Motor neuron (in vitro differentiated cells): Measurements from ENCODE around the gene MOCOS. TPM values are rescaled to one million over a fixed set of nuclear protein-coding genes. Genes with fewer than 3 reads are reported as not detected.
A peak's percentile ranks its signal among the peaks of the same experiment; 100 is the strongest.

Source experiments
- ATAC-seq, 8 experiments: fragments of 200-7000 bp; cut with Tn5 transposase; replicated peaks in 6 of 8; 2 replicates each; pipeline ENCODE4 v1.8.0; 2021; ENCODE audit warnings: mild to moderate bottlenecking in 8 of 8, moderate library complexity in 8 of 8
- H3K27ac ChIP-seq, 2 donors: fragments of 250-450 bp; sonication (Bioruptor Pico); 2 replicates each; pipeline ENCODE4 v1.9.0; 2021; ENCODE audit warnings: antibody characterized with exemption in 2 of 2, mild to moderate bottlenecking in 2 of 2, moderate library complexity in 1 of 2
- H3K4me1 ChIP-seq, 2 donors: fragments of 250-450 bp; sonication (Bioruptor Pico); replicated peaks in 1 of 2; 2 replicates each; pipeline ENCODE4 v1.6.1; 2021; ENCODE audit warnings: antibody characterized with exemption in 2 of 2, mild to moderate bottlenecking in 2 of 2, moderate library complexity in 1 of 2
- H3K4me3 ChIP-seq, 5 donors: fragments of 250-450 bp; sonication (Bioruptor Pico); 2 replicates each; pipeline ENCODE4 v1.9.0; 2021; ENCODE audit warnings: antibody characterized with exemption in 5 of 5, mild to moderate bottlenecking in 5 of 5, moderate library complexity in 4 of 5
- WGBS, 10 experiments: fragments of 450-650 bp; shearing (Covaris generic); methylation state at CpG; one replicate each; pipeline ENCODE4 v1.0.0; 2022; 5-methylcytosine and 5-hydroxymethylcytosine counted together
- in situ Hi-C, 9 experiments: fragments of 400-800 bp; cut with MboI; loops; one replicate each; pipeline ENCODE4 v1.15.0; 2021; ENCODE audit warnings: low sequenced_read_pairs in 9 of 9, low pct_unique_long_range_greater_than_20kb in 2 of 9; ENCODE audit not compliant: unreplicated experiment in 9 of 9
- total RNA-seq, 8 experiments: library from RNA; unstranded; fragments of 300-600 nt; gene quantifications; 2 replicates each; pipeline versions ENCODE4 v1.2.3 to v1.2.4, GENCODE V29; 2022

MOCOS gene
- total RNA-seq, 8 experiments from 2014 or later, result 0.43 to 15.1 (median 1.3) TPM

DNA sequence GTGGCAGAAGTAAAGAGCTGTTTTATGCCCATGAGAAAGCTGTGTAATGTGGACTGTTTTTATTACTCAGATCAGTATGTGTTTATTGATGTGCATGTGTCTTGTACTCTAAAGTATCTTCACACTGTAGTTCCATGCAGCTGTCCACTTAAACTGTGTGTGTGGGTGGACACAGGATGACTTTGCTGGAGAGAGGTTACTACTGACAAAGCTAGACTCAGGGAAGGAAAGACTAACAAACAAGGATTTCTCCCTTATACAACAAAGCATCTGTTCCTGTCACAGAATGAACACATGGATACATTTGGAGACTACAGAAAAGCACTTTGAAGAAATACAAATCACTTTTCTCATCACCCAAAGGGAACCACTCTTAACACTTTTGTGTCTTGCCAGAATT lies 120.2 kb downstream of the MOCOS start:
- no peak overlapping the region for H3K27ac ChIP-seq
- no peak overlapping the region for H3K4me3 ChIP-seq
- no peak for ATAC-seq
- peaks cover 12 to 23% of the 10 kb centered on the region in 2 donors for H3K4me1 ChIP-seq
- in situ Hi-C loops, result loop anchor here in 1 of 9 experiments (25.0 kb wide), 2 partner anchors 255 to 355 kb away; no protein-coding TSS in a partner anchor

DNA sequence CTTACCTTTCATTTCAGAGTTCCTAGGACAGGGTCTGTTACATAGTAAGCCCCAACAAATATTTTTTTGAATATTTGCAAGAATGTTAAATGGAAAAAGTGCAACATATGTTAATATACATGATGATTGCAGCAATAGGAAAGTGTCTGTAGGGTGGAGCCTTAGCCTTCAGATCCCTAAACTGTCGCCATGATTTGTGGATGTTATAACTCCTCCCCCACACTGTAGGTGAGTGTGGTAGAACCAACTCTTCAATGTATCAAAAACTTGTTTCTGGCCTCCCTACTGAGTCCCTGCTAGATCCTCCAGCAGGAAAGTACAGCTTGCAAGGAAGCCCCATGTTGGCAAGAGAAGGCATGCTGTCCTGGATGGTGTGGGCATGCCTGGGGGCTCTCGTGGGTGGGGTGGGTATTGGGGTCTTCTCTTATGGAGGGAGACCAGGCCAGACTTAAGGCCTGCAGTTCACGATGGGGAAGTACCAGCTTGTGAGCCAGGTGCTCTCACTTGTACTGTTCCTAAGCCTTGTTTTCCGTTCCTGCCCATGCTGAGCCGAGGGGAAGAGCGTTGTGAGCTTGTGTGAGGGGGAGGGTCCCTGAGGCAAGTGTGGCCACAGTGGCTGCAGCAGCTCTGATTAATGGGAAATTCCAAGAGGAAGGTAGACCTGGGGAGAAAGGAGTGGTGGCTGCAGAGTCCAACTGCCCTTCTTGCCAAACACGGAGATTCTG lies 121.6 kb downstream of the MOCOS start:
- peaks cover 0 to 12% of the 10 kb centered on the region in 2 donors for H3K4me1 ChIP-seq
- in situ Hi-C loops, result loop anchor here in 1 of 9 experiments (25.0 kb wide), 2 partner anchors 253 to 353 kb away; no protein-coding TSS in a partner anchor
- ATAC-seq, result peak in 1 of 8 experiments; percentile 22
- no peak overlapping the region for H3K4me3 ChIP-seq
- H3K27ac ChIP-seq, result no peak overlapping the region
- 59 to 84% (median 77%) methylated on average over 1 to 6 of the region's 7 CpGs; no CpG with 5 or more reads in 6 of the 10 experiments for WGBS, 10 experiments

DNA sequence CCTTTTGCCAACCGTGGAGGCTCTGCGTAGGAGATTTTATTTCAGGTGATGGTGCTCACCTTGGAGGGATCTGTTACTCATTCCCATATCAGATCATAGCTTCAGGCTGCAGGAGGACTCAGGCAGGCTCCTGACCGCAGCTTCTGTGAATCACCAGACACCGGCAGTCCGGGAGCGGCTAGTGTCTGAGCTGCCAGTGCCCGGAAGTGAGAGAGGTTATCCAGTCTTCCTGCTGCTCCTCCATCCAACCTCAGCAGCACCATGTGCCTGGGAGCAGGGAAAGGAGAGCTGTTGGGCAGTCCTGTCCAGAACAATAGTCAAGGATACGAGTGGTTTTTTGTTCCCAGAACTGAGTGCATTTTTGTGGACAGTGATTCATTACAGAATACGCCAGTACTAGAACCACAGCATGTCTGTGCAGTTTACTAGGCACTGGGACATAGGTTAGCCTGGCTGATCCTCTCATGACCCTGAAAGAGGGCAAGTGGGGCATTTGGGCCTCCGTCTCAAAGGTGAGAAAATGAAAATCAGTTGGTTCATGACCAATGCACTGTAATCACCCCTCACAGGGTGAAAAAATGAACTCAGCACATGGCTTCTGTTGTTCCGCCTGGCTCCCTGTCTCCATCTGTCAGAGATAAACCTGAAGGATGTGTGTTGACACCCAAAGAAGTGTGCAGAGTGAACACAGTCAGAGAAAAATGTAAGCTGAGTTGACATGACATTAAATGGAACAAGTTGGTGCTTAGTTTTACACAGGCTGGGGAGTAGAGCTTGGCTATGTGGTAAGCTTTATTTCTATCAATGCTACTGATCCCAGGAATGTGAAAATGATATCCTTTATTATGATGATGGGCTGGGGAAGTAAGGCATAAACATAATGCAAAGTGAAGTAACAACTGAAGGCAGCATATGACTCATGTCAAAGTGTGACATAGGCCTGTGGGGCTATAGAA lies 122.4 kb downstream of the MOCOS start:
- H3K4me1 ChIP-seq, result peaks cover 0 to 12% of the 10 kb centered on the region in 2 donors
- H3K4me3 ChIP-seq, result no peak overlapping the region
- in situ Hi-C loops, result loop anchor here in 1 of 9 experiments (25.0 kb wide), 2 partner anchors 253 to 353 kb away; no protein-coding TSS in a partner anchor
- no peak overlapping the region for H3K27ac ChIP-seq
- ATAC-seq, result peak; percentile 46 to 90 (median 75)
- 23 to 100% (median 67%) methylated on average over 1 to 5 of the region's 11 CpGs; no CpG with 5 or more reads in 1 of the 10 experiments for WGBS, 10 experiments

DNA sequence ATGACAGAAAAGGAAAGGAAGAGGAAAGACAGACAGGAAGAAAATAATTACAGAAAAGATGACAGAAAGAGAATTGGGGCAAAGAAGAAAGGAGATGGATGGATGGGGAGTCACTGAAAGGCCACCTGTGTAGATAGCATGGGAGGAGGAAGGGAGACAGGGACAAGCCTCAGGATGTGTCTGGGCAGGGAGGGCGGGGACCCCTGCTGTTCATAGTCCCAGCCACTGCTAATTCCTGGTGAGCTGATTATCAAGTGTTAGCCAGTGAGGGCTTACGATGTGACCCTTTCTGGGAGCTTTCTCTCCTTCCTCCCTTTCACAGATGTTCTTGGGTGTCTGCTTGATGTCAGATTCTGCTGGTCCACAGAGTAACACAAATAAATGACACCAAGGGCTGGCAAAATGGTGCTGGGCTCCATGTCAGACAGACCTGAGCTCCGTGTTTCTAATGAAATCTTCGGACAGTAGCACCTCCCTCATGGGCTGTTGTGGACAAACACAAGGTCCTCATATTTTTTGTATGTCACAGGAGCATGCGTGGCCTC lies 123.8 kb downstream of the MOCOS start:
- in situ Hi-C loops, result loop anchor here in 1 of 9 experiments (25.0 kb wide), 2 partner anchors 251 to 351 kb away; no protein-coding TSS in a partner anchor
- H3K4me1 ChIP-seq, result peaks cover 0 to 12% of the 10 kb centered on the region in 2 donors
- no peak overlapping the region for H3K4me3 ChIP-seq
- no peak overlapping the region for H3K27ac ChIP-seq
- ATAC-seq, result no peak
- 50 to 94% (median 91%) methylated on average over 1 to 5 of the region's 5 CpGs; no CpG with 5 or more reads in 2 of the 10 experiments for whole genome bisulfite sequencing, 10 experiments

DNA sequence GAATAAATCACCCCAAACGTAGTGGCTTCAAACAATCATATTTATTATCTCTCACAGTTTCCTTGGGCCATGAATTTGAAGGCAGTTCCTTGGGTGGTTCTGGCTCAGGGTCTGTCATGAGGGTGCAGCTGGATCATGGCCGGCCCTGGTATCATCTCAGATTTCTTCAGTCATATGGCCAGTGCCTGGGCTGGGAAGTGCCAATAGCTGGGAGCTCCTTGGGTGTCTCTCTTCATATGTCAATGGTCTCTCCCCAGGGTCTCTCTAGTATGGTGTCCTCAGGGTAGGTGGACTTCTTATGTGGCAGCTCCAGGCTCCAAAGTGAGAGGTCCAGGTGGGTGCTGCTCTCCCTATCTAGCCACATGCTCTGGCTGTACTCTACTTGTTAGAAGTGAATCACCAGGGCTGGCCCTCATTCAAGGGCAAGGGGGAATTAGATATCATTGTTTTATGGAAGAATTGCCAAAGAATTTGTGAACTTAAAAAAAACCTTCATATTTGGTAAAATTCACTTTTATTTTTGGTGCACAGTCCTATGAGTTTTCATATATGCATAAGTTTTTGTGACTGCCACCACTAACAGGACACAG lies 125.6 kb downstream of the MOCOS start:
- ATAC-seq, result no peak
- no peak overlapping the region for H3K4me3 ChIP-seq
- H3K27ac ChIP-seq, result no peak overlapping the region
- WGBS, 10 experiments, result 25 to 100% (median 86%) methylated on average over 1 to 2 of the region's 2 CpGs; no CpG with 5 or more reads in 2 of the 10 experiments
- in situ Hi-C loops, result loop anchor here in 1 of 9 experiments (25.0 kb wide), 2 partner anchors 249 to 349 kb away; no protein-coding TSS in a partner anchor
- peaks cover 0 to 12% of the 10 kb centered on the region in 2 donors for H3K4me1 ChIP-seq

DNA sequence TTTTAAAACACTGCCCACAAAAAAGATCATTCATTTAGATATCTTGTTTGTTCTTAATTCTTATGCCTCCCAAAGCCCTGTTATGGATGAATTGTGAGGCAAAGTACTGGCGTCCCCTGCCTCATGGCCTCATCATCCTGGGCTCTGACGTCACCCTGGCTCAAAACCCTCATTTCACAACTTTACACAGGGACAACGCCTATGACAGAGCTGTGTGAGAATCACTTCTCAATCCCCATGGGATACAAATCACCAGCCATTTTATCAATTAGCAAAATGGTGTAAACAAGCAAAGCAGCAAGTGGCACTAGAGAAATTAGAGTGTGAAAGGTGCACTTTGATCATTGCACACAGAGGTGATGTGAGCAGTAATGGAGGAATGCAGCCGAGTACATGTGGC lies 126.8 kb downstream of the MOCOS start:
- in situ Hi-C loops, result loop anchor here in 1 of 9 experiments (25.0 kb wide), 2 partner anchors 248 to 348 kb away; no protein-coding TSS in a partner anchor
- Histone ChIP-seq H3K4me3 (no peak overlapping the region), H3K4me1 (peaks cover 0 to 8% of the 10 kb centered on the region in 2 donors), H3K27ac (no peak overlapping the region)
- peak in 3 of 8 experiments; percentile 8 to 53 (median 13) for ATAC-seq
- 33 to 95% (median 68%) methylated on average over 1 to 3 of the region's 4 CpGs; no CpG with 5 or more reads in 4 of the 10 experiments for WGBS, 10 experiments

DNA sequence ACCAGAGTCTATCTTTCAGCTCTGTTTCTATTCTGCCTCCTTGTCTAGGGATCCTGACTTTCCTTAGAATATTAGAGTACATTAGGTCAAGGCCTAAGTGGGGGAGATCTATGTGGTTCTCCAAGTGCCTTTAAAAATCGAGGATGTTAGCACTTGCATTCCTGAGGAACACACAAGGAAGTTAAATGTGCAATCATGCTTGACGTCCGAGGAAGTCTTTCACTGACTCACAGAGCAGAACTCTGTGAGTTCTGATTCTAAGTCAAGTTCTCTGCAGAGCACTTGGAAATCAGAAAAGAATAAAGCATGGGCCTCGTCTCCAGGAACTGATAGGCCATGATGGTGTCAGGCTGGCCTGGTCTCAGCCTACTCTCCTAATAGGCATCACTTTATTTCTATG lies 127.5 kb downstream of the MOCOS start:
- ATAC-seq, result peak in 1 of 8 experiments; percentile 11
- no peak overlapping the region for H3K4me3 ChIP-seq
- peaks cover 0 to 2% of the 10 kb centered on the region in 2 donors for H3K4me1 ChIP-seq
- in situ Hi-C loops, result loop anchor here in 1 of 9 experiments (25.0 kb wide), 2 partner anchors 248 to 348 kb away; no protein-coding TSS in a partner anchor
- 3 to 92% (median 62%) methylated on average over 2 to 4 of the region's 4 CpGs; no CpG with 5 or more reads in 3 of the 10 experiments for WGBS, 10 experiments
- H3K27ac ChIP-seq, result no peak overlapping the region

DNA sequence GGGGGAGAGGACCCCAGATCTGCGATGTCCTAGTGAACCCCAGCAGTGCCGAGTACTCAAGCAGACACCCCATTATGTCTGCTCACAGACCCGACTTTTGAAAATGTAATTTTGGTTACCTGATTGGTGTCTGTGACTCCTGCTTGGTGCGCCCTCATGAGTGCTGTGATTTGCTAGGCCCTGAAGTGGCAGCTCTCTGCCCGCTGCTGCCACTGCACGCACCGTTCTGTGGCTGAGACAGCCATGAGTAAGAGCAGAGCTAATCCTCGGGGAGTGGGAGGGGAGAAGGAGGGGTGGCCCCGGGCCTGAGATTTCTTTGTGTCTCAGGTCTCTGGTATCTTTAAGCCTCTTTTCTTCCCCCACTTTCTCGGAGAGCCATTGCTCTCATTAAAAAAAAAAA lies 128.4 kb downstream of the MOCOS start:
- Histone ChIP-seq H3K4me3 (no peak overlapping the region), H3K4me1 (no peaks in the 10 kb centered on the region), H3K27ac (no peak overlapping the region)
- ATAC-seq, result peak in 1 of 8 experiments; percentile 25
- in situ Hi-C loops, result loop anchor here in 1 of 9 experiments (25.0 kb wide), 2 partner anchors 247 to 347 kb away; no protein-coding TSS in a partner anchor
- 19 to 100% (median 93%) methylated on average over 1 to 9 of the region's 10 CpGs; no CpG with 5 or more reads in 2 of the 10 experiments for WGBS, 10 experiments

DNA sequence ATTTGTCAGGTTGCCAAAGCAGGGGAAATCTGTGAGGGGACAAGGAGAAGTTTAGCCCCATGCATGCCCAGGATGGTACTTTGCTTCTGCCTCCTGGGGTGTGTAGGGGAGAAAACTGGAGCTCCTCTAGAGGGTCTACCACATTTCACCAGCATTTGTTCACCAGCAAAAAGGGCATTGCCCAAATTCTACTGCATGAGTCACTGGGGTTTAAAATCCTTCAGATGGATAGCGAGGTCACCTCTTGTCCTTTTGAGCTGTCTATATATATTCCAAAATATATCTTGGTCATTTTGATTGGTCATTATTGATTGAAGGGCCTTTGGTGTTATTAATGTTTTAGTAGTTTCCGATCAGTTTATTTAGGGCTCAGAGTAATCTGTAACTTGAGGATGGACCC lies 128.9 kb downstream of the MOCOS start:
- Histone ChIP-seq H3K27ac (no peak overlapping the region), H3K4me3 (no peak overlapping the region), H3K4me1 (no peaks in the 10 kb centered on the region)
- 60 to 100% (median 100%) methylated on average over 1 to 2 of the region's 2 CpGs; no CpG with 5 or more reads in 2 of the 10 experiments for WGBS, 10 experiments
- ATAC-seq, result no peak
- in situ Hi-C loops, result loop anchor here in 1 of 9 experiments (25.0 kb wide), 2 partner anchors 246 to 346 kb away; no protein-coding TSS in a partner anchor
